ENCODE data around the gene INTS14.

DNA sequence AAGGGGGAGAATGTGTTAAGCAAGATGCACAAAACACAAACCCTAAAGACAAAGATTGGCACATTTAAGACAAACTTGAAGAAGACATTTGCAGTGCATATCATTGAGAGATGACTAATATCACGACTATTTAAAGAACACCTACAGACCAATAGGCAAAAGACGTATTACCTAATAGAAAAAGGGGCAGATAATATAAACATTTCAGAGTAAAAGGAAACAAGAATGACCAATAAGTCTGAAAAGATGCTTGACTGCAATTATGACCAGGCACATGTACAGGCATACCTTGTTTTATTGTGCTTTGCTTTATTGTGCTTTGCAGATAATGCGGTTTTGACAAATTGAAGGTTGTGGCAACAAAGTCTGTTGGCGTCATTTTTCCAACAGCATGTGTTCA lies 75.7 kb downstream of the INTS14 start:
- TF ChIP-seq ELF4 (CRISPR knock-in tag; IDR thresholded peaks at IDR 0.05; ENCODE audit: low read depth), result no peak
- no peak for TF ChIP-seq GTF2I (CRISPR knock-in tag; conservative IDR thresholded peaks at IDR 0.05)
- TF ChIP-seq, protein P1, sequence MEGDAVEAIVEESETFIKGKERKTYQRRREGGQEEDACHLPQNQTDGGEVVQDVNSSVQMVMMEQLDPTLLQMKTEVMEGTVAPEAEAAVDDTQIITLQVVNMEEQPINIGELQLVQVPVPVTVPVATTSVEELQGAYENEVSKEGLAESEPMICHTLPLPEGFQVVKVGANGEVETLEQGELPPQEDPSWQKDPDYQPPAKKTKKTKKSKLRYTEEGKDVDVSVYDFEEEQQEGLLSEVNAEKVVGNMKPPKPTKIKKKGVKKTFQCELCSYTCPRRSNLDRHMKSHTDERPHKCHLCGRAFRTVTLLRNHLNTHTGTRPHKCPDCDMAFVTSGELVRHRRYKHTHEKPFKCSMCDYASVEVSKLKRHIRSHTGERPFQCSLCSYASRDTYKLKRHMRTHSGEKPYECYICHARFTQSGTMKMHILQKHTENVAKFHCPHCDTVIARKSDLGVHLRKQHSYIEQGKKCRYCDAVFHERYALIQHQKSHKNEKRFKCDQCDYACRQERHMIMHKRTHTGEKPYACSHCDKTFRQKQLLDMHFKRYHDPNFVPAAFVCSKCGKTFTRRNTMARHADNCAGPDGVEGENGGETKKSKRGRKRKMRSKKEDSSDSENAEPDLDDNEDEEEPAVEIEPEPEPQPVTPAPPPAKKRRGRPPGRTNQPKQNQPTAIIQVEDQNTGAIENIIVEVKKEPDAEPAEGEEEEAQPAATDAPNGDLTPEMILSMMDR (IDR thresholded peaks at IDR 0.05), result no peak
- TF ChIP-seq, protein P2, sequence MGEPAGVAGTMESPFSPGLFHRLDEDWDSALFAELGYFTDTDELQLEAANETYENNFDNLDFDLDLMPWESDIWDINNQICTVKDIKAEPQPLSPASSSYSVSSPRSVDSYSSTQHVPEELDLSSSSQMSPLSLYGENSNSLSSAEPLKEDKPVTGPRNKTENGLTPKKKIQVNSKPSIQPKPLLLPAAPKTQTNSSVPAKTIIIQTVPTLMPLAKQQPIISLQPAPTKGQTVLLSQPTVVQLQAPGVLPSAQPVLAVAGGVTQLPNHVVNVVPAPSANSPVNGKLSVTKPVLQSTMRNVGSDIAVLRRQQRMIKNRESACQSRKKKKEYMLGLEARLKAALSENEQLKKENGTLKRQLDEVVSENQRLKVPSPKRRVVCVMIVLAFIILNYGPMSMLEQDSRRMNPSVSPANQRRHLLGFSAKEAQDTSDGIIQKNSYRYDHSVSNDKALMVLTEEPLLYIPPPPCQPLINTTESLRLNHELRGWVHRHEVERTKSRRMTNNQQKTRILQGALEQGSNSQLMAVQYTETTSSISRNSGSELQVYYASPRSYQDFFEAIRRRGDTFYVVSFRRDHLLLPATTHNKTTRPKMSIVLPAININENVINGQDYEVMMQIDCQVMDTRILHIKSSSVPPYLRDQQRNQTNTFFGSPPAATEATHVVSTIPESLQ (CRISPR knock-in tag; IDR thresholded peaks at IDR 0.05), result no peak
- TF ChIP-seq, protein P3, sequence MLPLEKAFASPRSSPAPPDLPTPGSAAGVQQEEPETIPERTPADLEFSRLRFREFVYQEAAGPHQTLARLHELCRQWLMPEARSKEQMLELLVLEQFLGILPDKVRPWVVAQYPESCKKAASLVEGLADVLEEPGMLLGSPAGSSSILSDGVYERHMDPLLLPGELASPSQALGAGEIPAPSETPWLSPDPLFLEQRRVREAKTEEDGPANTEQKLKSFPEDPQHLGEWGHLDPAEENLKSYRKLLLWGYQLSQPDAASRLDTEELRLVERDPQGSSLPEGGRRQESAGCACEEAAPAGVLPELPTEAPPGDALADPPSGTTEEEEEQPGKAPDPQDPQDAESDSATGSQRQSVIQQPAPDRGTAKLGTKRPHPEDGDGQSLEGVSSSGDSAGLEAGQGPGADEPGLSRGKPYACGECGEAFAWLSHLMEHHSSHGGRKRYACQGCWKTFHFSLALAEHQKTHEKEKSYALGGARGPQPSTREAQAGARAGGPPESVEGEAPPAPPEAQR (CRISPR knock-in tag; IDR thresholded peaks at IDR 0.05), result no peak
- no peak for TF ChIP-seq CBFB (CRISPR knock-in tag; IDR thresholded peaks at IDR 0.05; ENCODE audit: low read depth)
- TF ChIP-seq TCF7 (CRISPR knock-in tag; IDR thresholded peaks at IDR 0.05; ENCODE audit: low read depth), result no peak
- TF ChIP-seq MXD4 (CRISPR knock-in tag; IDR thresholded peaks at IDR 0.05; ENCODE audit: borderline replicate concordance), result no peak
